Ammon's horn (tissue), 1 donor: ENCODE data around the gene C10orf105.
A peak's percentile ranks its signal among the peaks of the same experiment; 100 is the strongest.

Experiments
- DNase-seq: peaks from one replicate; pipeline ENCODE4 v3.0.0-alpha.2; 2016; ENCODE audit warnings: low spot score

Gene C10orf105

DNA sequence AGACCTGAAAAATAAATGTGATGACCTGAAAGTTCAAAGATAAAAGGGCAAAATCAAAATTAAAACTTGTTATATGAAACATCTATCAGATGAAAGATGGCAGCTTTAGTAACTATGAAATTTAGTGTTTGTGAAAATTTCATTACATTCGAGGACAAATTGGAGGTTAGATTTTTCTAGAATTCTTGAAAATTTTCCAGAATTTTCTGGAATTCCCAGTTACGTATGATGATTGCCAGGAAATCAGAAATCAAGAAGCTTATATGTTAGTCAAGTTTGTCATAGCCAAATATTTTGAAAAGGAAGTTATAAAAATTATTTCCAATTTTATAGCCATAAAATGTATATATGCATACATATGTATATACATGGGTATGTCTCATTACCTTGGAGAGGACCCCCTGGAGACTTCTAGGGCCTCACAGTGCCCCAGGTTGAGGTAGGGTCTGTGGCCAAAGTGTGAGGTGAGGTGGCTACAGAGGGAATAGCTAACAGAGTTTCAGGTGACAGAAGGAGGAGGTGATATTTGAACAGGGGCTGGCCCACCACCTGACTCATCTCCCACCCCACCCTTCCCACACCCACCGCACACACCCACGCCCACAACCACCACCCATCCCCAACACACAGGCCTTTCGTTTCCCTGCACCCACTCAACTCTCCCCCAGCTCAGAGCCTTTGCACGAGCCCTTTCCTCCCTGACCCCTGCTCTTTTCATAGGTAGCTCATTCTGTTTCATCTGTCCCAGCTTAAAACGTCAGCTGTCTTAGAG, 21.5 kb downstream of the C10orf105 start:
- DNase-seq = no peak

DNA sequence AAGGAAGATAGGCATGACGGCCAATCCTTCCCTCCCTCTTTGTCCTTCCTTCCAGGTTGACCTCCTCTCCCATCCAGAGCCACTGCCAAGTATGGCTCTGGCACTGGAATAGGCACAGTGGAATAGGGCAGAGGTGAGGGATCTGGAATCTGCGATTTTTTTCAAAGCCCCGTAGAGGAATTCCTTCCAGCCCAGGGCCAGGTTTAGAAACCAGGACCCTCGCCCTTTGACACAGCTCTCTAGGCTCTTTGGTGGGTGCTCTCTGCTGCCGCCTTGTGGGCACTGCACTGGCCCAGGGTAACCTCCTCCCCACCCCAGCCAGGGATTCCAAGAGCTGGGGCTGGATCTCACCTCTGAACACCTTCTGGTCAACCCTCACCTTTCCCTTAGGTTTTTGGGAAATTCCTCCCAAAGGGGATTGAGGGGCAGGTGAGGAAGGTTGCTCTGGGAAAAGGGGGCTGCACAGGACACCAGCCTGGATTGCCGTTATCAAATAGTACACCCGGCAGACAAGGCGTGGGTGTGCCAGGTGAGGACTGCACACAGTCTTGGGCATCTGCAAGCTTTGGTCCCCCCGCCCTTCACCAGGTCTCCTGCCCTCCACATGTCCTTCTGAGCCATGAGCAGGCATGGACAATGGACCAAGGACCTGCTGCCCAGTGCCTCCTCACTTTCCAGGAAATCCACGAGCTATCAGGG, 22.8 kb downstream of the C10orf105 start:
- DNase-seq = peak; percentile 55

DNA sequence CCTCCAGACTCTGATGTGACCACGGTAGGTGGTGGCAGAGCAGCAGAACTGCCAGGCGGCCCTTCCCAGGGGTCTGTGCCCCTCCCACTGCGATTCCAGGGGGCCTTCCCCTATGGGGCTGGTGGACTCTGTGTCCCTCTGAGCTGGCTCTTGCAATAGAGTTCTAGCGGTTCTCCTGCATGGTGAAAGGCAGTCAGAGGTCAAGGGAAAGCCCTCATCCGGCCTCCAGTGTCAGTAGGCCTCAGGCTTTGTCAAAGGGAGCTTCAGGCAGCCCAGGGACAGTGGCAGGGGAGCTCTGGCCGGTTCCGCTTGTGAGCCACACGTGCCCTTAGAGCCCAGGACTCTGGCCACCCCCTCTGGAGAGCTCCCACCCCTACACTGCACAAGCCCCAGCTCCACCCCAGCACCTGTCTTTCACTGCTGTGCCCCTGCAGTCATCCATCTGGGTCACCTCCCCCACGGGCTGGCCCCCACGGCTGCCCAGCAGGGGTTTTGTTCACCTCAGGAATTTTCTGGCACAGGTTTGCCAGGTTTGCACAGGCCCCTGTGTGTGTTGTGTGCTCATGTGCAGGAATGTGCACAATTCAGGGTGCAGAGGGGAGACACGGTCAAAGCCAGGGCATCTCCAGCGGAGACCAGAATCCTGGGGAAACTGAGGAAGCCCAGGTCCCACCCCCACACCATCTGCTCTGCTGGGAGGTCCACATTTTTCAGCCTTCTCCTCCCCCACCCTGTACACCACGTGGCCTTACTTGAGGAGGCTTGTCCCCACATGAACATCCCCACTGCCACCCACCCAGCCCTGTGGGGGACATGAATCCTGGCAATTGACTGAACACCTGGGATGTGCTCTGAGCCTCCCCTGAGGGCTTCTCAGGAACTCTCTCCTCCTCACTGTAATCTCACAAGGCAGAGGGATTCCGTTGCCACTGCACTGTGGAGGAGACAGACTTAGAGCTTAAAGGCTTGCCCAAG, 23.8 kb downstream of the C10orf105 start:
- no peak for DNase-seq

DNA sequence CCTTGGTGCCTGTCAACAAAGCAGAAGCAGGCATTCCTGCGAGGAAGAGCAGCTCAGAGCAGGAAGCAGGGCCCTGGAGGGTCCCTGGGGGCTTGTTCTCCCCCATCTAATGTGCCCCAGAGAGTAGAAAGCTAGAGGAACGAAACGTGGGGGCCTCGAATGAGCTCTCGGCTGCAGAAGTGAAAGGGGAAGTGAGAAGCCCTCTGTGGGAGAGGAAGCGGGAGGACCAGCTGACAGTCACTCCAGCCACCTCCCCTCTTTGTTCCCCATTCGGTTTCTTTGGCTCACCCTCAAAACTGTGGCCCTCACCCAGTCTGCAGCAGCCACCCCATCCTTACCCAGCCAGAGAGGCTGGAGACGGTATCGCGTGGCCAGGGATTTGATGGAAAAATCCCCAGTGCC, 25.0 kb downstream of the C10orf105 start:
- DNase-seq = peak; percentile 67

GRCh38 chr10:71694039-71694501, 25.5 kb downstream of the C10orf105 start:
- DNase-seq = no peak

DNA sequence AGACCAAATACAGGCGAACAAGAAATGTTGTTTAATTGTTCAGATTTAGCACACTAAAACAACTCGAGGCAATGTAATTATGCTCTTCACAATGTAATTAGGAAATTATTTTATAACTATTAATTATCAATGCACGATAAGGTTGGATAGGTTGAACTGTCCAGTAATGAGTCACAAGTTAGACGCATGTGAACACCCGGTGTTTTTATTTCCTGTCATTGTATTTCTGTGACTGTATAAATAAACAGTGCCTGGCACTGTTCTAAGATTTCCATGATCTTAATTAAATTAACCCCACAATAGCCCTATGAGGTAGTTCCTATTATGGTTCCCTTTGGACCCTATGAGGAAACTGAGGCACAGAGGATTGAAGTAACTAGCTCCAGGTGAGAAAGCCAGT, 26.2 kb downstream of the C10orf105 start:
- no peak for DNase-seq

DNA sequence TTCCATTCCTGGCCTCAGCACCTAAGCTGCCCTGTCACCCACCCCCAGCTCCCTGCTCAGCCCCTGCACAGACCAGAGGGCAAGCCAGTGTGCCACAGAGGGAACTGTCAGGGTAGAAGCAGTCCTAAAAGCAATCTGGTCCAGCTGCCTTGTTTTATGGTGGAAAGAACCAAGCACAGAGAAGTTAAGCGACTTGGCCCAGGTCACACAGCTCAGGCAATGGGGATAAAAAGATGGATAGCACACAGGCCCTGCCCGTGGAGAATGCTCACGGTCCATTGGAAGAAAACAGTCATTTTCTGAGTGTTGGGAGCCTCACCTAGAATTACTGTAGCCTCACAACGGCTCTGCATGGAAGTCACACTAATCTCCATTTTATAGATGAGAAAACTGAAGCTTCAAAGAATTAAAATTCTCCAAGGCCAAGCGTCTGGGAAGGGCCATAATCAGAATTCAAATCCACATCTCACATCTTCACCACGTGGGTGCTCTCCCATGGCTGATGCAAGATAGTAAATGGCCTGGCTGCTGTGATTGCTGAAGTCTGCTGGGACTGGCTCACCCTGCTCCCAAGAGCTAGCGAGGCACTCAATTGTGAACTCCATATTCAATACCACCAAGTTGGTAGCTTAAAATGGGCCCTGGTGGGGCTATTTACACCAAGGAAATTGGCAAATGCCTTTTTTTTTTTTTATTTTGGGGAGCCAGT, 26.8 kb downstream of the C10orf105 start:
- DNase-seq = no peak

GRCh38 chr10:71691405-71691804, 28.2 kb downstream of the C10orf105 start:
- no peak for DNase-seq

GRCh38 chr10:71690094-71690720, 29.4 kb downstream of the C10orf105 start:
- DNase-seq = no peak

DNA sequence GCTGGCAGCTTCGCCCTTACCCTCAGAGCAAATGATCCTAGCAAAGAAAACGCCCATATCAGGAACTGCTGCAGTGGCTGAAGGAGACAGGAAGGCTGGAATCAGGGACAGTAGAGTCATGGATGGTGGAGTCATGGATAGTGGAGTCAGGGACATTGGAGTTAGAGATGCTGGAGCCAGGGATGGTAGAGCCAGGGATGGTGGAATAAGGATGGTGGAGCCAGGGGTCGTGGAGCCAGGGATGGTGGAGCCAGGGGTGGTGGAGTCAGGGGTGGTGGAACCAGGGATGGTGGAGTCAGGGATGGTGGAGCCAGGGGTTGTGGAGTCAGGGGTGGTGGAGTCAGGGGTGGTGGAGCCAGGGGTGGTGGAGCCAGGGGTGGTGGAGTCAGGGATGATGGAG, 31.3 kb downstream of the C10orf105 start:
- no peak for DNase-seq

GRCh38 chr10:71687480-71687879, 32.1 kb downstream of the C10orf105 start:
- DNase-seq = no peak

GRCh38 chr10:71687077-71687476, 32.5 kb downstream of the C10orf105 start:
- DNase-seq = no peak

DNA sequence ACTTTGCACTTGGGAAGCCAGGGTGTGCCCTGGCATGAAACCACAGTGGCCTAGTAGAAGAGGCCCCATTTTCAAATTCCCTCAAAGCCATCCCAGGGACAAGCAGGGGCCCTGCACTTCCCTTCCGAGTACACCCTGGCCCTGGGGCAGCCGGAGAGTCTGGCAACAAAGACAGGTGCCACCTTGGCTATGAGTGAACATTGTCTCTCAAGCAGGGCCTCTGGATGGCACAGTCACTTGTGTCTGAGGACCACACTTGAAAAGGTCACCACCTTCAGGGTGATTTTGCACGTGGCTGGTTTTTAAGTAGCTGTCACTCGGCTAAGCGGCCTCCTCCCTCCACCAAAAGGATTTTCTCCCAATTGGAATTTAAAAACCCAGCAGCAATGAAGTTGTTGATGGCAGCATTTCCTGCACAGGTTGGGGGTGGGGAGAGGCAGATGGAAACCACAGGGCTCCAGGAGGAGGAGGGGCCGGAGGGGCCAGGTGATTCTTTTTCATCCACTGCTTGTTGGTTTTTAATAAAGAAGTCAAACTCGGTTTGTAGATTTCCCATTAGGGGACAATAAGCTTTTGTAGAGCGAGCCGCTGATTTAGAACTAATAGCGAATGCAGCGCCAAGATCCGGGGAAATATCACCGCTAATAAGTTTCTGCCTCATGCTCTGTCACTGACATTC, 33.9 kb downstream of the C10orf105 start:
- no peak for DNase-seq

DNA sequence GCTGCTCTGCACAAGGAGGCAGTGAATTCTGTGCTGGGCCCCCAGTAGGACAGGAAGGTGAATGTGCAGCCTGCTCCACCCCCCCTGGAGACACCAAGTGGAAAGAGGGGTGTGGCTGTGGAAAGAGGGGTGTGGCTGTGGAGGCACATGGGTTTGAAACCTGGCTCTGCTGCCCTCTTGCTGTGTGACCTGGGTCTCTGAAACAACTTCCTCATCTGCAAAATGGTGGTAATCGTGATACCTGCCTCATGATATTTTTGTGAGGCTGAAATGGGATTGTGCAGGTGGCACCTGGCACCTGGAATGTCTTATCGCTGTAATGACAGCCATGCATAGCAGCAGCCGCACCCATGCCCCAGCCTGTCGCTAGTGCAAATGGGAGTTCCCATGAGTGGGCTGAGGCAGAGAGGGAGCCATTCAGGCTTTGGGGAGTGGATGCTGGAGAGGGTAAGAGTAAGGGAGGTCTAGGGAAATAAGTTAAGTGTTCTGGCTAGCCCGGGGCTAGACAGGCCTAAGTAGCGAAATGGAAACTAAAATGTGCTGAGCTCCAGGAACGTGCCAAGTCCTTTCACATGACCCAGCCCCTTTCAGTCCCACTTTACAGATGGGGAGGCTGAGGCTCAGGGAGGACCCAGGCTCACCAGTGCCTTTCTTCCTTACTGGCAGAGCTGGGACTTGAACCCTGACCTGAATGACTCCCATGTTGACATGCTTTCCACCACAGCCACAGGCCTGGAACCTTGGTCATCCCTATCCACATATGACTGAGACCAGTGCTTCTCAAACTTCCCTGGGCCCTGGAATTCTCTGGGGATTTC, 35.0 kb downstream of the C10orf105 start:
- DNase-seq = no peak

- no peak for DNase-seq
These were observed 36.3 kb downstream of the C10orf105 start for GRCh38 chr10:71683301-71683700.

- DNase-seq = no peak
These were observed 37.6 kb downstream of the C10orf105 start for GRCh38 chr10:71681977-71682376.

DNA sequence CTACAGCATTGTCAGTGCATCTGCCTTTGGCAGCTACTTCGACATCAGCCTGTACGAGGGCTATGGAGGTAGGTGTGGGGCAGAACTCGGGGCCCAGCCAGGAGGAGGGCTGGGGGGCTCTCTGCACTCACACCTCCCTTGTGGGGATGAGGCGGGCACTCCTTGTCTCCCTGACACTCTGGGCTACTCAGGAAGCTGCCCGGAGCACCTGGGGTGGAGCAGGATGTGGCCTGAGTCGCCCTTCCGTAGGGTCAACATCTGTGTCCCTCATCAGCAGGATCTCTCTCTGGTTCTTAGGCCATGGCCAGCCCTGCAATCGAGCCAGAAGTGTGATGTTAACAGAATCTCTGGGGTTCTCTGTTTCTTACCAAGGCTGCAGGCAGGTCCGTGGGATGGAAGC, 40.2 kb downstream of the C10orf105 start:
- no peak for DNase-seq

GRCh38 chr10:71678057-71678805, 41.3 kb downstream of the C10orf105 start:
- no peak for DNase-seq

DNA sequence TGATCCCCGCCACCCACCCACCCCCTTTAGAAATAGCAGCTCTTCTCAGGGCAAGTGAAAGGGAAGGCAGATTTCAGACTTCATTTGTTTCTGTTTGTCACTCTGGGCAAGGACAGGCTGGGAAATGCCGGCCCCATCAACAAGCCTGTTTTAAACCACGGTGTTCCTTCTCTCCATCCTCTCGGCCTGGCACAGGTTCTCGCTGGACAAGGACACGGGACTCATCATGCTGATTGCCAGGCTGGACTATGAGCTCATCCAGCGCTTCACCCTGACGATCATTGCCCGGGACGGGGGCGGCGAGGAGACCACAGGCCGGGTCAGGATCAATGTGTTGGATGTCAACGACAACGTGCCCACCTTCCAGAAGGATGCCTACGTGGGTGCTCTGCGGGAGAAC, 42.3 kb downstream of the C10orf105 start:
- DNase-seq = no peak
